ENCODE results near the gene TBC1D17.

TBC1D17 gene

GRCh38 chr19:49877020-49877878 lies at the start of gene TBC1D17, which contains the start of gene AKT1S1:
TSS of gene TBC1D17 (plus strand) at chr19:49877702. CDS start at chr19:49877724, 22 bp downstream.
TSS of gene AKT1S1 (minus strand) at chr19:49877355. CDS start at chr19:49873295, 4,060 bp downstream.
- peak; percentile 100 for DNase-seq

- no peak for DNase-seq
These were observed 48.3 kb upstream of the TBC1D17 start for GRCh38 chr19:49829200-49829599.

GRCh38 chr19:49829721-49830120 lies 47.8 kb upstream of the TBC1D17 start:
- DNase-seq, result no peak

GRCh38 chr19:49830766-49831165 lies 46.7 kb upstream of the TBC1D17 start:
- DNase-seq, result no peak

- DNase-seq, result no peak
These were observed 45.9 kb upstream of the TBC1D17 start for GRCh38 chr19:49831592-49831991.

GRCh38 chr19:49832556-49832955 lies 44.9 kb upstream of the TBC1D17 start:
- no peak for DNase-seq

GRCh38 chr19:49833599-49833998 lies 43.9 kb upstream of the TBC1D17 start:
- no peak for DNase-seq

GRCh38 chr19:49835562-49835961 lies 41.9 kb upstream of the TBC1D17 start:
- DNase-seq, result no peak

GRCh38 chr19:49836176-49837008 lies 41.1 kb upstream of the TBC1D17 start:
- DNase-seq, result no peak

- no peak for DNase-seq
These were observed 40.5 kb upstream of the TBC1D17 start for GRCh38 chr19:49837009-49837310.

GRCh38 chr19:49837425-49837824 lies 40.1 kb upstream of the TBC1D17 start:
- no peak for DNase-seq

- no peak for DNase-seq
These were observed 38.5 kb upstream of the TBC1D17 start for GRCh38 chr19:49838885-49839588.

GRCh38 chr19:49839713-49840112 lies 37.8 kb upstream of the TBC1D17 start:
- DNase-seq, result no peak

- no peak for DNase-seq
These were observed 37.2 kb upstream of the TBC1D17 start for GRCh38 chr19:49840321-49840720.

- DNase-seq, result no peak
These were observed 36.7 kb upstream of the TBC1D17 start for GRCh38 chr19:49840736-49841249.

GRCh38 chr19:49843265-49843664 lies 34.2 kb upstream of the TBC1D17 start:
- no peak for DNase-seq

- DNase-seq, result peak; percentile 64
These were observed 33.1 kb upstream of the TBC1D17 start for GRCh38 chr19:49844138-49845095.

- DNase-seq, result no peak
These were observed 32.1 kb upstream of the TBC1D17 start for GRCh38 chr19:49845414-49845813.

GRCh38 chr19:49846408-49846807 lies 31.1 kb upstream of the TBC1D17 start:
- no peak for DNase-seq

GRCh38 chr19:49847731-49848696 lies 29.5 kb upstream of the TBC1D17 start:
- peak; percentile 87 for DNase-seq

GRCh38 chr19:49848938-49849337 lies 28.6 kb upstream of the TBC1D17 start:
- DNase-seq, result peak; percentile 19
